H1 (cell line): ENCODE measurements around the gene PEX16. TPM values are rescaled to one million over a fixed set of nuclear protein-coding genes. Genes with fewer than 3 reads are reported as not detected.

Experiments used
- BRCA1 ChIP-seq: IDR thresholded peaks from 2 replicates; pipeline ENCODE4 v1.6.1; 2012; ENCODE audit warnings: low read depth, low read length, improper control_type of control experiment
- CHD7 ChIP-seq: fragments of 300-600 bp; sonication (generic); IDR thresholded peaks from 2 replicates; pipeline ENCODE4 v1.7.1; 2012; ENCODE audit warnings: low read length, moderate library complexity, mild to moderate bottlenecking, inconsistent platforms; ENCODE audit not compliant: insufficient replicate concordance
- JUN ChIP-seq: IDR thresholded peaks from 2 replicates; pipeline ENCODE4 v1.6.1; 2011; ENCODE audit warnings: low read depth, mild to moderate bottlenecking, improper control_type of control experiment, low read length
- MAFK ChIP-seq: IDR thresholded peaks from 2 replicates; pipeline ENCODE4 v1.6.1; 2012; ENCODE audit warnings: low read depth, mild to moderate bottlenecking, improper control_type of control experiment, low read length
- PHF8 ChIP-seq: fragments of 200-600 bp; sonication (generic); conservative IDR thresholded peaks from 2 replicates; pipeline ENCODE4 v1.7.1; 2012; ENCODE audit warnings: low read depth, mild to moderate bottlenecking, inconsistent platforms, low read length, moderate library complexity
- RFX5 ChIP-seq: IDR thresholded peaks from 2 replicates; pipeline ENCODE4 v1.6.1; 2011; ENCODE audit warnings: low read depth, low read length, improper control_type of control experiment, borderline replicate concordance
- SUZ12 ChIP-seq: fragments of 200-600 bp; sonication (generic); IDR thresholded peaks from 2 replicates; pipeline ENCODE4 v1.6.1; 2012; ENCODE audit warnings: mild to moderate bottlenecking, inconsistent platforms, low read length, moderate library complexity, mixed read lengths
- YY1 ChIP-seq: IDR thresholded peaks from 2 replicates; pipeline ENCODE4 v1.6.1; 2011; ENCODE audit warnings: low read depth, mild to moderate bottlenecking, low read length
- polyA plus RNA-seq, 7 experiments: library from polyadenylated mRNA; depleted of rRNA in 3 of 7; stranded (reverse) in 5 of 7; unstranded in 2 of 7; fragments of >200 nt in 5 of 7; fragments of 200-250 nt in 2 of 7; gene quantifications; 1 replicate in 5 of 7; 2 replicates in 1 of 7; 4 replicates in 1 of 7; pipeline versions ENCODE4 v1.2.1 to v1.2.3, GENCODE V29; 2011 to 2013; ENCODE audit warnings: missing spikeins in 2 of 7, mixed read lengths in 2 of 7
- total RNA-seq: library from RNA; stranded (reverse); fragmentation: NEBNext Ultra II Directional; extraction: Animal tissue kit (Norgen Biotek cat#: 25700); gene quantifications from 2 replicates; pipeline ENCODE4 v1.2.1, GENCODE V29; 2021

Gene PEX16
- total and polyA plus RNA-seq, 2 of the 8 experiments (the other 6 are each of a cell fraction or from before 2014, with no cell fraction given) = 29.2 to 36.0 TPM

GRCh38 chr11:45959851-45960250, 42.2 kb upstream of the PEX16 start (continued):
- TF ChIP-seq CHD7 (no peak), SUZ12 (no peak), BRCA1 (no peak), PHF8 (no peak), JUN (no peak), RFX5 (no peak), YY1 (no peak), MAFK (no peak)
